ENCODE measurements around the gene CDX1. TPM values are rescaled to one million over a fixed set of nuclear protein-coding genes. Genes with fewer than 3 reads are reported as not detected.

CDX1 gene
- polyA plus RNA-seq, 3 donors: not detected

- H3K4me3 ChIP-seq (replicated peaks in 1 of 3; ENCODE audit: low read depth in 2 of 3, low read length in 3 of 3): no peak overlapping the region
- Mint-ChIP-seq H3K4me1 (peaks cover 6% of the 10 kb centered on the region), H3K27me3 (ENCODE audit: low read depth in 3 of 3) (peaks cover 21 to 29% (median 28%) of the 10 kb centered on the region in 3 donors), H3K36me3 (no peaks in the 10 kb centered on the region), H3K4me3 (no peak overlapping the region), H3K27ac (peak overlapping the region in 1 of 7 donors; percentile 19), H3K9me3 (peaks cover 0 to 3% (median 0%) of the 10 kb centered on the region in 7 donors)
- H3K36me3 ChIP-seq (replicated peaks in 1 of 2; ENCODE audit: control insufficient read depth in 1 of 2, insufficient read depth in 2 of 2, low read length in 2 of 2): no peaks in the 10 kb centered on the region
- no peak overlapping the region for H3K4me2 ChIP-seq (replicated peaks; ENCODE audit: extremely low read depth, low read length, poor library complexity, severe bottlenecking)
- no peaks in the 10 kb centered on the region for H3K4me1 ChIP-seq (ENCODE audit: control insufficient read depth in 1 of 2, insufficient read depth in 2 of 2, low read length in 2 of 2)
- intact Hi-C loops (cut with micrococcal nuclease): loop anchor here in 1 of 2 donors (2.0 kb wide), 1 partner anchor 55 kb away; no protein-coding TSS in a partner anchor
- 100% methylated on average over 3 of the region's 3 CpGs for WGBS (ENCODE audit: insufficient coverage)
- H2AFZ ChIP-seq (ENCODE audit: insufficient read depth, low read depth, low read length, poor library complexity, severe bottlenecking): no peak overlapping the region
- no peak for TF ChIP-seq CTCF (IDR thresholded peaks at IDR 0.05)
- H3K79me2 ChIP-seq (ENCODE audit: insufficient read depth, low read length): no peaks in the 10 kb centered on the region
- no peaks in the 10 kb centered on the region for H4K20me1 ChIP-seq (ENCODE audit: insufficient read depth, low read length)
- no peak overlapping the region for H3K9ac ChIP-seq (ENCODE audit: insufficient read depth, low read length, poor library complexity, severe bottlenecking)
- no peak for DNase-seq
- no peak overlapping the region for H3K27ac ChIP-seq (ENCODE audit: low read depth in 1 of 2, low read length in 2 of 2)
- H3K9me3 ChIP-seq (replicated peaks in 1 of 2; ENCODE audit: control insufficient read depth in 1 of 2, insufficient read depth in 1 of 2, low read length in 2 of 2): no peaks in the 10 kb centered on the region
- H3K27me3 ChIP-seq (ENCODE audit: control insufficient read depth in 2 of 2, insufficient read depth in 2 of 2, low read length in 2 of 2): peaks cover 13 to 16% of the 10 kb centered on the region in 2 donors
Measured at GRCh38 chr5:150162142-150162513, 4.5 kb upstream of the CDX1 start.

GRCh38 chr5:150163035-150163434 is 3.5 kb upstream of the CDX1 start:
- H3K4me1 ChIP-seq (ENCODE audit: control insufficient read depth in 1 of 2, insufficient read depth in 2 of 2, low read length in 2 of 2): no peaks in the 10 kb centered on the region

More at GRCh38 chr5:150163035-150163434, 3.5 kb upstream of the CDX1 start:
- Histone ChIP-seq H3K79me2 (ENCODE audit: insufficient read depth, low read length) (no peaks in the 10 kb centered on the region), H3K4me2 (replicated peaks; ENCODE audit: extremely low read depth, low read length, poor library complexity, severe bottlenecking) (no peak overlapping the region), H3K36me3 (replicated peaks in 1 of 2; ENCODE audit: control insufficient read depth in 1 of 2, insufficient read depth in 2 of 2, low read length in 2 of 2) (no peaks in the 10 kb centered on the region), H3K27me3 (ENCODE audit: control insufficient read depth in 2 of 2, insufficient read depth in 2 of 2, low read length in 2 of 2) (peaks cover 22 to 25% of the 10 kb centered on the region in 2 donors), H3K27ac (ENCODE audit: low read depth in 1 of 2, low read length in 2 of 2) (no peak overlapping the region), H2AFZ (ENCODE audit: insufficient read depth, low read depth, low read length, poor library complexity, severe bottlenecking) (no peak overlapping the region), H3K4me3 (replicated peaks in 1 of 3; ENCODE audit: low read depth in 2 of 3, low read length in 3 of 3) (no peak overlapping the region), H4K20me1 (ENCODE audit: insufficient read depth, low read length) (no peaks in the 10 kb centered on the region), H3K9me3 (replicated peaks in 1 of 2; ENCODE audit: control insufficient read depth in 1 of 2, insufficient read depth in 1 of 2, low read length in 2 of 2) (peaks cover 0 to 9% of the 10 kb centered on the region in 2 donors), H3K9ac (ENCODE audit: insufficient read depth, low read length, poor library complexity, severe bottlenecking) (no peak overlapping the region)
- no peak for TF ChIP-seq CTCF (IDR thresholded peaks at IDR 0.05)
- Mint-ChIP-seq H3K36me3 (peaks cover 0 to 4% of the 10 kb centered on the region in 2 donors), H3K27ac (peak overlapping the region in 2 of 7 donors; percentile 10 to 81), H3K4me3 (no peak overlapping the region), H3K9me3 (peaks cover 0 to 7% (median 4%) of the 10 kb centered on the region in 7 donors), H3K27me3 (ENCODE audit: low read depth in 3 of 3) (peaks cover 26 to 33% (median 32%) of the 10 kb centered on the region in 3 donors), H3K4me1 (peaks cover 10% of the 10 kb centered on the region)
- no CpG with 5 or more reads among the region's 3 CpGs for WGBS (ENCODE audit: insufficient coverage)
- intact Hi-C loops (cut with micrococcal nuclease): loop anchor here in 1 of 2 donors (2.0 kb wide), 1 partner anchor 54 kb away; no protein-coding TSS in a partner anchor
- no peak for DNase-seq
